ENCODE results near the gene PITPNM1.

Gene PITPNM1

DNA sequence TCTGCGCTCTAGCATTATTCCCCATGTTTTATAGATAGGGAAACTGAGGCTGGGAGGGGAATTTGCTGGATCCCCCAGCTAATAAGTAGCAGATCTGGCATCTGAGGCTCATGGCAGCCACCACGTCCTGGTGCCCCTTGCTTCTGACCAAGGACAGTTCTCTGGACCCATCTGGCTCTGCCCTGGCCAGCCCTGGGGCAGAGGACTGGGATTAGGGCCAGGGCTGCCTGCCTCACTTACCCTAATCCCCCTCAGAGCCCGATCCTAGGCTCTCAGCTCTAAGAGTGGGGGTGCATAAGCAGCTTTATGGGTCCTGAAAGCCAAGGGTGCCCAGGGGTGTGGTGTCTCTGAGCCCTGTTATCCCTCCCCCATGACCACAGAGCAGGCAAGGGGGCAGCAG lies 50.1 kb downstream of the PITPNM1 start, which contains the start of gene CABP4:
TSS of gene CABP4 (plus strand) at position 301 of the 400 bp plus-strand sequence. CDS start at position 371, 70 bp downstream.
- DNase-seq (ENCODE audit: low spot score) (no peak), ATAC-seq (ENCODE audit: low read depth) (no peak)
- Histone ChIP-seq H3K4me1 (ENCODE audit: insufficient read depth, poor library complexity, severe bottlenecking) (no peaks in the 10 kb centered on the region), H3K36me3 (ENCODE audit: low read depth) (no peaks in the 10 kb centered on the region), H3K4me3 (ENCODE audit: severe bottlenecking) (no peak within 1 kb of the TSS), H3K27ac (ENCODE audit: poor library complexity, severe bottlenecking) (no peak within 1 kb of the TSS), H3K9me3 (ENCODE audit: severe bottlenecking) (no peaks in the 10 kb centered on the region), H3K27me3 (ENCODE audit: insufficient read depth, poor library complexity, severe bottlenecking) (no peaks in the 10 kb centered on the region)
- TF ChIP-seq, protein P1, sequence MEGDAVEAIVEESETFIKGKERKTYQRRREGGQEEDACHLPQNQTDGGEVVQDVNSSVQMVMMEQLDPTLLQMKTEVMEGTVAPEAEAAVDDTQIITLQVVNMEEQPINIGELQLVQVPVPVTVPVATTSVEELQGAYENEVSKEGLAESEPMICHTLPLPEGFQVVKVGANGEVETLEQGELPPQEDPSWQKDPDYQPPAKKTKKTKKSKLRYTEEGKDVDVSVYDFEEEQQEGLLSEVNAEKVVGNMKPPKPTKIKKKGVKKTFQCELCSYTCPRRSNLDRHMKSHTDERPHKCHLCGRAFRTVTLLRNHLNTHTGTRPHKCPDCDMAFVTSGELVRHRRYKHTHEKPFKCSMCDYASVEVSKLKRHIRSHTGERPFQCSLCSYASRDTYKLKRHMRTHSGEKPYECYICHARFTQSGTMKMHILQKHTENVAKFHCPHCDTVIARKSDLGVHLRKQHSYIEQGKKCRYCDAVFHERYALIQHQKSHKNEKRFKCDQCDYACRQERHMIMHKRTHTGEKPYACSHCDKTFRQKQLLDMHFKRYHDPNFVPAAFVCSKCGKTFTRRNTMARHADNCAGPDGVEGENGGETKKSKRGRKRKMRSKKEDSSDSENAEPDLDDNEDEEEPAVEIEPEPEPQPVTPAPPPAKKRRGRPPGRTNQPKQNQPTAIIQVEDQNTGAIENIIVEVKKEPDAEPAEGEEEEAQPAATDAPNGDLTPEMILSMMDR (IDR thresholded peaks at IDR 0.05; ENCODE audit: poor library complexity, severe bottlenecking): no peak

DNA sequence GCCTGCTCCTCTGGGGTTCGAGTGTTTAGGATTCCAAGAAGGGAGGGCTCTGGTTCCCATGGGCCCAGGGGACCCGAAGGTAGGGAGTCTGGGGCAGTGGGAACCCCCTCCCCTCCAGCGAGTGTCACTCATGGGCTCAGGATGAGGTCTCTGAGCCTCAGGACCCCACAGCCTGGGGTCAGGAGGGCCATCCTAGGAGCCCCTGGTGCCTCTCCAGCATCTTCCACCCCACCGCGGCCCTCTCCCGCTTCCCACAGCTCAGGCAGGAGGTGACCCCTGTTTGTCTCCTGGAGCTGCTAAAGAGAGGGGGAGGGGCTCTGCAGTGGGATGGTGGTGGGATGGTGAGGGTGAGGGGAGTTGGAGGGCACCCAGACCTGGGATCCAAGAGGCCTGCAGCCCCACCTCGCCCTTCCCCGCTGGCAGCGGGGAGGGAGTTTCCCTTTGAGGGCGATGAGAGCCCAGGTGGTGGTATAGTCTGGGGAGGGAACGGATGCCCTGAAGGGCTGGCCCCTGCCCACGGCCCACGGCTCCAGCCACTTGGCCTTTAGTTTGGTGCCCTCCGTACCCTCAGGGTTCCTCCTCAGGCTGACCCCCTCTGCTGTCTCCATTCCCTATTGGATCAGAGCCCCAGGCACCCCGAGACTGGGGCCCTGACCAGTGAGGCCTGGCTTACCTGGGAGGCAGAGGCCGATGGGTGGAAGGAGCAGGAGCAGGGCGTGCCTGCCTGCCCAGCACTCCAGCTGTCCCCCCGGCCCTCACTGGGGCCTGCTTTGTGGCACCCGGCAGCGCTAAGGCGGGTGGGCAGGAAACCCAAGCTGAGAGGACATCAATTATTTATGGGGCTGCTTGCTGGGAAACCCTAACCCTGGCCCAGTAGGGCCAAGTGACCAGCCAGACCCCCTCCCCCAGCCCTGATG lies 51.1 kb downstream of the PITPNM1 start:
- Histone ChIP-seq H3K27me3 (ENCODE audit: insufficient read depth, poor library complexity, severe bottlenecking) (no peaks in the 10 kb centered on the region), H3K4me1 (ENCODE audit: insufficient read depth, poor library complexity, severe bottlenecking) (no peaks in the 10 kb centered on the region)

DNA sequence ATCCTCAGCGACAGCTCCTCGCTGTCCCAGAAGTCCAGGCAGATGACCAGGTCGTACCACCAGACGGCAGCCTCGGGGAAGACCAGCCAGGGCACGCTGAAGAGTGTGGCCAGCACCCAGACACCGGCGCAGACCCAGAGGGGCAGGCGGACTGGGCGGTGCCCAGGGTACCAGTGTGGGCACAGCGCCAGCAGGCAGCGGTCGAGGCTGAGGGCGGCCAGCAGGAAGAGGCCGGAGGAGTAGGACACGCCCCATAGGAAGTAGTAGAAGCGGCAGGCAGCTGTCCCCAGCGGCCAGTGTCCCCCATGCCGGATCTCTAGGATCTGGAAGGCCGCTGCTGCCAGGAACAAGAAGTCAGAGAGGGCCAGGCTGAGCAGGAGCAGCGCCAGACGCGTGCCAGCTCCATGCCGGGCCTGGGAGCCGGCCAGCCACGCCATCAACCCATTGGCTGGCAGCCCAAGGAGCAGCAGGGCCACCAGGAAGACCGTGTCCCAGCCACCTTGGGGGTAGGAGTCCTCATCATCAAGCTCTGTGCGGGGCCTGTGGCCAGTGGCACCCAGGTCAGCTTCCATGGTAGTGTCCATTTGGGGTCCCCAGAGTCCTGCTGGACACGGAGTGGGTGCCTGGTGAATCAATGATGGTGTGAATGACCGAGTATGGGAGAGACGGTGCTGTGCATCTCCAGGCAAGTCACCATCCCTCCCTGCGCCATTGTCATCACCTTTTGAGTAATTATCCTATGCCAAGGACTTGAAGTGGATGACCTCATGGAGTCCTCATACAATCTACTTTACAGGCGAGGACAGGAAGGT lies 52.8 kb downstream of the PITPNM1 start, which contains the start of gene GPR152:
TSS of gene GPR152 (minus strand) at position 589 of the 812 bp plus-strand sequence. CDS start at position 584, 5 bp downstream.
- Histone ChIP-seq H3K4me1 (ENCODE audit: insufficient read depth, poor library complexity, severe bottlenecking) (no peaks in the 10 kb centered on the region), H3K27me3 (ENCODE audit: insufficient read depth, poor library complexity, severe bottlenecking) (no peaks in the 10 kb centered on the region), H3K9me3 (ENCODE audit: severe bottlenecking) (no peaks in the 10 kb centered on the region), H3K36me3 (ENCODE audit: low read depth) (no peaks in the 10 kb centered on the region), H3K4me3 (ENCODE audit: severe bottlenecking) (no peak within 1 kb of the TSS), H3K27ac (ENCODE audit: poor library complexity, severe bottlenecking) (no peak within 1 kb of the TSS)
- no peak for ATAC-seq (ENCODE audit: low read depth)
- TF ChIP-seq, protein P1 (IDR thresholded peaks at IDR 0.05; ENCODE audit: poor library complexity, severe bottlenecking): no peak
- peak; percentile 47 for DNase-seq (ENCODE audit: low spot score)

More for the DNA sequence above, 51.1 kb downstream of the PITPNM1 start:
- Histone ChIP-seq H3K36me3 (ENCODE audit: low read depth) (no peaks in the 10 kb centered on the region), H3K27ac (ENCODE audit: poor library complexity, severe bottlenecking) (no peak overlapping the region), H3K4me3 (ENCODE audit: severe bottlenecking) (no peak overlapping the region), H3K9me3 (ENCODE audit: severe bottlenecking) (no peaks in the 10 kb centered on the region)
- ATAC-seq (ENCODE audit: low read depth) (no peak), DNase-seq (ENCODE audit: low spot score) (no peak)
- TF ChIP-seq, protein P1 (IDR thresholded peaks at IDR 0.05; ENCODE audit: poor library complexity, severe bottlenecking): no peak

DNA sequence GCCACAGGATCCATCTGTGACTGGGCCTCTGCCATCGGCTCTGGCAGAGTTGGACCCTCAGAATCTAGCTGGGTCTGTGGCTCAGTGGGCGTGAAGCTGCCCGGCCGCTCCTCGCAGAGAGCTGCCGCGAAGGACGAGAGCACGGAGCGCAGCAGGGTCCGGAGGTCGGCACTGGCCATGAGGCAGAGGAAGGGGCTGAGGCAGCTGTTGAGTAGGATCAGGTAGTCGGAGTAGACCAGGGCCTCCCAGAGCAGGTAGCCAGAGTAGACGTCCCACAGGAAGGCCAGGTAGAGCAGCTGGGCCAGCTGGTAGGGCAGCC lies 53.5 kb downstream of the PITPNM1 start:
- no peak overlapping the region for H3K4me3 ChIP-seq (ENCODE audit: severe bottlenecking)
- TF ChIP-seq, protein P1 (IDR thresholded peaks at IDR 0.05; ENCODE audit: poor library complexity, severe bottlenecking): no peak
- no peak overlapping the region for H3K27ac ChIP-seq (ENCODE audit: poor library complexity, severe bottlenecking)
- ATAC-seq (ENCODE audit: low read depth) (no peak), DNase-seq (ENCODE audit: low spot score) (no peak)
- H3K9me3 ChIP-seq (ENCODE audit: severe bottlenecking): no peaks in the 10 kb centered on the region
- H3K36me3 ChIP-seq (ENCODE audit: low read depth): no peaks in the 10 kb centered on the region
- no peaks in the 10 kb centered on the region for H3K27me3 ChIP-seq (ENCODE audit: insufficient read depth, poor library complexity, severe bottlenecking)
- no peaks in the 10 kb centered on the region for H3K4me1 ChIP-seq (ENCODE audit: insufficient read depth, poor library complexity, severe bottlenecking)

Data from RWPE2 (cell line).